Stimulated activated naive CD8-positive, alpha-beta T cell treated with anti-CD3 and anti-CD28 coated beads, Interleukin-15, amount 100 ng/mL, for 72 hours (primary cell): ENCODE measurements around the gene SUSD2.
A peak's percentile ranks its signal among the peaks of the same experiment; 100 is the strongest.

ENCODE experiments used
- ATAC-seq: fragments of 150-1000 bp; cut with Tn5 transposase; 2 replicates; pipeline ENCODE4 v1.10.0; 2021; ENCODE audit warnings: mild to moderate bottlenecking, moderate library complexity
- DNase-seq, 2 donors: peaks; one replicate each; pipeline ENCODE4 v3.0.0; 2021 to 2022
- H3K27ac Mint-ChIP-seq, 2 donors: one replicate each; pipeline ENCODE4 v1.8.0; 2022; ENCODE audit warnings: mild to moderate bottlenecking in 2 of 2, mixed read lengths in 2 of 2, moderate library complexity in 2 of 2
- H3K27me3 Mint-ChIP-seq: one replicate; pipeline ENCODE4 v1.8.0; 2022; ENCODE audit warnings: mixed read lengths
- H3K4me1 Mint-ChIP-seq: one replicate; pipeline ENCODE4 v1.8.0; 2022; ENCODE audit warnings: mild to moderate bottlenecking, mixed read lengths
- H3K4me3 Mint-ChIP-seq, 2 donors: one replicate each; pipeline ENCODE4 v1.8.0; 2022; ENCODE audit warnings: mild to moderate bottlenecking in 2 of 2, mixed read lengths in 2 of 2, moderate library complexity in 1 of 2
- H3K9me3 Mint-ChIP-seq, 2 donors: one replicate each; pipeline ENCODE4 v1.8.0; 2022; ENCODE audit warnings: mixed read lengths in 2 of 2

The SUSD2 gene

DNA sequence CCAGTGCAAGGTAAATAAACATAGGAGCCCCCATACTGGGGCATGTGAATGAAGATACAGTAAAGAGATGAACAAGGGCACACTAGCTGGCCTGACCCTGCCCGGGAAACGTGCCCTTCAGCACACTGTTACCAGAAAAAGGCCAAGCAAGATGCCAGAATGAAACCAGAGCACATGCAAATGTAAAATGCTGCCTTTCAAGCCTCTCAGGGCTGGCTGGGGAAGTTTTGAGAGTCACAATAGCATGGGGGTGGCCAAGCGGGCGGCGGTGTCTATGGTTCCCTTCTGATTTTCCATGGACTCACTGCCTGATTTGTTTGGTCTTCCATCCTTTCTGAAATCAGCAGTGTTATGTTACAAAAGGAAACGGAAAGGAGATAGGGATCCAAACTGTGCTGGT, 18.9 kb upstream of the SUSD2 start:
- ATAC-seq (no peak), DNase-seq (no peak)
- Mint-ChIP-seq H3K4me3 (no peak overlapping the region), H3K27ac (peak overlapping the region; percentile 37 to 73), H3K9me3 (no peaks in the 10 kb centered on the region), H3K27me3 (no peaks in the 10 kb centered on the region), H3K4me1 (peaks cover 89% of the 10 kb centered on the region)

DNA sequence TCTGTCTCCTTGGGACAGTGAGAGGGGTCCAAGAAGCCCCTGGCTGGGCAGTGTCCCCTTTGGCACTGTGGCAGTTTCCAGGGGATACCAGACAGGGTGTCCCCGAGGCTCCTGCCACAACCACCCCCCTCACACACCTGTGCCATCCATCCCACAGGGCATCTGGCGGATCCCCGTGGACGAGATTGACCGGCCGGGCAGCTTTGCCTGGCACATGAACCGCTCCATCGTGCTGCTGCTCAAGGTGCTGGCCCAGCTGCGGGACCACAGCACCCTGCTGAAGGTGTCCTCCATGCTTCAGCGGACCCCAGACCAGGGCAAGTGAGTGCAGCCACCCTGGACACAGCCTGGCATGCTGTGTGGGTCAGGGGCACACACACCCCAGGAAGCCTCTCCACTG, 17.0 kb upstream of the SUSD2 start:
- ATAC-seq (no peak), DNase-seq (no peak)
- H3K4me1 Mint-ChIP-seq: peaks cover 89% of the 10 kb centered on the region
- peak overlapping the region in 1 of 2 donors; percentile 48 for H3K27ac Mint-ChIP-seq
- H3K4me3 Mint-ChIP-seq: no peak overlapping the region
- no peaks in the 10 kb centered on the region for H3K9me3 Mint-ChIP-seq
- no peaks in the 10 kb centered on the region for H3K27me3 Mint-ChIP-seq

DNA sequence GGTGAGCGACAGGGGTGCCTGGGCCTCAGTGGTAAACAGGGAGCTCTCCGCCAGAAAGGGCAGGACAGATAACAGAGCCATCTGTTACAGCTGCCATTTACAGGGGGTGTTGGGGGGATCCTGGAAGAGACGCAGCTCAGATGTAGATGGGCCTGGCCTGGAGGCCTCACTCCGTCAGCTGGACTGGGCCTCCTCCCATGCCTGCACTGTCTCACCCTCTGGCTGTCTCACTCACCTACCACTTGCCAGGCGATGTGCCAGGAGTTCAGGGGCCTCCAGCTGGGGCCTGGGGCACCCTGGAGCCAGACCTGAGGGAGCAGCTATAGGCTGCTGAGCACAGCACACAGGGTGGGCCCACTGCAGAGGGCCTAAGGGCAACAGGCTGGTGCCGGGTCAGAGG, 16.3 kb upstream of the SUSD2 start:
- DNase-seq: no peak
- Mint-ChIP-seq H3K4me3 (no peak overlapping the region), H3K9me3 (no peaks in the 10 kb centered on the region), H3K4me1 (peaks cover 89% of the 10 kb centered on the region), H3K27me3 (no peaks in the 10 kb centered on the region), H3K27ac (peak overlapping the region; percentile 43 to 74)
- ATAC-seq: no peak

GRCh38 chr22:24165673-24166072, 15.6 kb upstream of the SUSD2 start:
- peaks cover 88% of the 10 kb centered on the region for H3K4me1 Mint-ChIP-seq
- H3K27ac Mint-ChIP-seq: peak overlapping the region in 1 of 2 donors; percentile 74
- H3K4me3 Mint-ChIP-seq: no peak overlapping the region
- DNase-seq (no peak), ATAC-seq (no peak)
- H3K9me3 Mint-ChIP-seq: no peaks in the 10 kb centered on the region
- no peaks in the 10 kb centered on the region for H3K27me3 Mint-ChIP-seq

DNA sequence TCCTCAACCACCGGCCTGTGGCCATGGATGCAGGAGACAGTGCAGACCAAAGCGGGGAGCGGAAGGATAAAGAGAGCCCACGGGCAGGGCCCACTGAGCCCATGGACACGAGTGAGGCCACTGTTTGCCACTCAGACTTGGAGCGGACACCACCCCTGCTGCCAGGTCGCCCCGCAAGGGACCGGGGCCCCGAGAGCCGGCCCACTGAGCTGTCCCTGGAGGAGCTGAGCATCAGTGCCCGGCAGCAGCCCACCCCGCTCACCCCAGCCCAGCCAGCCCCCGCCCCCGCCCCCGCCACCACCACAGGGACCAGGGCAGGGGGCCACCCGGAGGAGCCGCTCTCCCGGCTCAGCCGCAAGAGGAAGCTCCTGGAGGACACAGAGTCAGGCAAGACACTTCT, 14.5 kb upstream of the SUSD2 start:
- Mint-ChIP-seq H3K27me3 (no peaks in the 10 kb centered on the region), H3K9me3 (no peaks in the 10 kb centered on the region), H3K4me1 (peaks cover 80% of the 10 kb centered on the region), H3K27ac (peak overlapping the region in 1 of 2 donors; percentile 34), H3K4me3 (no peak overlapping the region)
- DNase-seq: no peak
- no peak for ATAC-seq

DNA sequence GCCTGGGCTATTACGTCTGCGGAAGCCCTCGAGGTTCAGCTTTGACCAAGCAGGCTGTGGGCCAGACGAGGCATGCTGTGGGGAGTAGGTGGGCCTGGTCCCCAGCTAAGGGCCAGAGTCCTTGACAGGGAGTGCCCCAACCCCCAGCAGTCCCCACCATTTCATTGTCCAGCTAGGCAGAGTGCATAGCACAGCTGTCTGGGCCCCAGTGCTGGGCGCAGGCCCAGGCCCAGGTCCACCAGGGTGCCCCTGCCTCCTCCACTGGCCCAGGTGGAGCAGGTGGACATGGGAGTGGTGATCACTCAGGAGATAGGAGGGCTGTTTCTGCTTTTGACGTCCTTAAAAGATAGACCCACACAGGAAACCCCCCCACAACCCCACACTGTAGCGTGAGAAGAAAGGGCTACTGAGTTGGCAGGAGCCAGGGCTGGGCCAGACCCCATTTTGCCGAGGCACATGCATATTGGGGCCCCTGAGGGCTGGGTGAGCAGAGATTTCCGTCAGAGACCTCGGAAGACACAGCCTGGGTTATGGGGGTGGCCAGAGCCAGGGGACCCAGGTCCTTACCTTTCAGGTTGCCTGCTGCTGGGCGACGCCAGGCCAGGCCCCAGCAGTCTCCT, 11.7 kb upstream of the SUSD2 start:
- peaks cover 65% of the 10 kb centered on the region for H3K4me1 Mint-ChIP-seq
- DNase-seq (no peak), ATAC-seq (peak; percentile 40)
- no peaks in the 10 kb centered on the region for H3K27me3 Mint-ChIP-seq
- H3K9me3 Mint-ChIP-seq: no peaks in the 10 kb centered on the region
- no peak overlapping the region for H3K4me3 Mint-ChIP-seq
- H3K27ac Mint-ChIP-seq: peak overlapping the region; percentile 59 to 98

GRCh38 chr22:24170188-24170587, 11.1 kb upstream of the SUSD2 start:
- H3K4me3 Mint-ChIP-seq: no peak overlapping the region
- H3K9me3 Mint-ChIP-seq: no peaks in the 10 kb centered on the region
- DNase-seq: no peak
- H3K27ac Mint-ChIP-seq: peak overlapping the region; percentile 52 to 98
- H3K27me3 Mint-ChIP-seq: no peaks in the 10 kb centered on the region
- no peak for ATAC-seq
- peaks cover 65% of the 10 kb centered on the region for H3K4me1 Mint-ChIP-seq

DNA sequence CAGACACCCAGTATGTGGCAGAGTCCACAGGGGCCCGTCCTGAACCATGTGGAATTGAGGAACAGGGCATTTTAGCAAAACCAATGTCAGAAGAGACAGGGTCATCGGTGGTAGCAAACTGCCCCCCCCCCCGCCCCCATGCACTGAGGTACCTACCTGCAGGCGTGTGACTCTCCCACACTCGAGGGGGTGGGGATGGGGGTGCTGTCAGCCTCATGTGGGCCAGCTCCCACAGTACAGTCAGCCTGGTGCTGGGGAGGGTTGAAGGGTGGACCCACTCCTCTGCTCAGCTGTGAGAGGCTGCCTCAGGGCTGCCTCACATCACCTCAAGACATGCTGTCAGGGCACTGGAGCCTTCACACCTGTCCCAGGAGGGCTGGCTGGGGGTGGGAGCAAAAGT, 10.7 kb upstream of the SUSD2 start:
- H3K27ac Mint-ChIP-seq: peak overlapping the region; percentile 52 to 82
- H3K4me3 Mint-ChIP-seq: no peak overlapping the region
- no peaks in the 10 kb centered on the region for H3K9me3 Mint-ChIP-seq
- no peaks in the 10 kb centered on the region for H3K27me3 Mint-ChIP-seq
- H3K4me1 Mint-ChIP-seq: peaks cover 65% of the 10 kb centered on the region
- ATAC-seq: no peak
- no peak for DNase-seq

DNA sequence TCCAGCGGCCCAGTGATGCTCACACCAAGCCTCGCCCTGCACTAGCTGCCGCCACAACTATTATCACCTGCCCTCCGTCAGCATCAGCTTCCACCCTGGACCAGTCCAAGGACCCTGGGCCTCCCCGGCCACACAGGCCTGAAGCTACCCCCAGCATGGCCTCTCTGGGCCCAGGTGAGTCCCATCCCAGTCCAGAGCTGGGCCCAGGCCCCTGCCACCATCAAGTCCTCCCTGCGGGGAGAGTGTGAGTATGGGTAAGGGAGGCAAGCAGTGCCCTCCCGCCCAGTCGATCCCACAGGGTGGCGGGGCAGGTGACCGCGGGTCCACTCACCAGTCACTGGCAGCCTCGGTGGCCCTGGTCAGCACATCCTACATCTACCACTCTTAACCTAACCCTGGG, 9.5 kb upstream of the SUSD2 start:
- DNase-seq (no peak), ATAC-seq (no peak)
- no peak overlapping the region for H3K4me3 Mint-ChIP-seq
- peak overlapping the region in 1 of 2 donors; percentile 92 for H3K27ac Mint-ChIP-seq
- H3K4me1 Mint-ChIP-seq: peaks cover 55% of the 10 kb centered on the region
- no peaks in the 10 kb centered on the region for H3K9me3 Mint-ChIP-seq
- H3K27me3 Mint-ChIP-seq: no peaks in the 10 kb centered on the region

DNA sequence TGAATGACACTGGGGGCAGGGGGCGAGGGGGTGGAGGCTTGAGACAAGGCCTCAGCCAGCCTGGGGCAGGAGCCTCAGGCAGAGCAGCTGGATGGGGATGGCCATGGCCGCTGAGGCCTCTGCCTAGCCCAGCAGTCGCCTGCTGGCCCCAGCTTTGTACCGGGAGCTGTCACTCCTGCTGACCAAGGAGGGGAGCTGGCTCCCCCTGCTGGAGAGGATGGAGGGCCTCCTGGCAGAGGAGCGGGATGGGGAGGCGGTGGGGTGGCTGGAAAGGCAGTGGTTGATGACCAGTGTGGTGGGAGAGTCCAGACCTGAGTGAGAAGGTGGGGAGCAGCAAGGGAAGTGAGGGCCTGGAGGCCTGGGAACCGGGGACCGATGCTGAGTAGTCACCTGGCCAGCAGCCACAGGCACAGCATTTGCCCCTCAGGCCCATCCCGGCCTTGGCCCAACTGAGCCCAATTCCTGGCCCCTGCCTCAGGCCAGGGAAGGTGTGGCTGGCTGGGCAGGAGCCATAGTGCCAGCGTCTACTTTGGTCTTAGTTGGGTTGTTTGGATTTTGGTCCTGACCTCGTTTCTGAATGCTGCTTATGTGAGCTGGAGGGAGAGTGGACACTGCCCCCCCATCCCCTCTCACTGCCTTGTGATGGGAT, 6.0 kb upstream of the SUSD2 start:
- Mint-ChIP-seq H3K9me3 (no peaks in the 10 kb centered on the region), H3K27ac (peak overlapping the region in 1 of 2 donors; percentile 4), H3K27me3 (no peaks in the 10 kb centered on the region), H3K4me1 (peaks cover 22% of the 10 kb centered on the region), H3K4me3 (no peak overlapping the region)
- DNase-seq: peak; percentile 58 to 67
- ATAC-seq: peak; percentile 70

- ATAC-seq (no peak), DNase-seq (no peak)
- H3K9me3 Mint-ChIP-seq: no peaks in the 10 kb centered on the region
- peak overlapping the region; percentile 21 to 50 for H3K27ac Mint-ChIP-seq
- H3K27me3 Mint-ChIP-seq: no peaks in the 10 kb centered on the region
- H3K4me1 Mint-ChIP-seq: peaks cover 20% of the 10 kb centered on the region
- peak overlapping the region in 1 of 2 donors; percentile 25 for H3K4me3 Mint-ChIP-seq
Observed at GRCh38 chr22:24176040-24176439, 5.2 kb upstream of the SUSD2 start.

GRCh38 chr22:24176630-24177029, 4.7 kb upstream of the SUSD2 start:
- no peak for ATAC-seq
- Mint-ChIP-seq H3K4me3 (no peak overlapping the region), H3K9me3 (no peaks in the 10 kb centered on the region), H3K27me3 (no peaks in the 10 kb centered on the region), H3K27ac (no peak overlapping the region), H3K4me1 (peaks cover 18% of the 10 kb centered on the region)
- no peak for DNase-seq

DNA sequence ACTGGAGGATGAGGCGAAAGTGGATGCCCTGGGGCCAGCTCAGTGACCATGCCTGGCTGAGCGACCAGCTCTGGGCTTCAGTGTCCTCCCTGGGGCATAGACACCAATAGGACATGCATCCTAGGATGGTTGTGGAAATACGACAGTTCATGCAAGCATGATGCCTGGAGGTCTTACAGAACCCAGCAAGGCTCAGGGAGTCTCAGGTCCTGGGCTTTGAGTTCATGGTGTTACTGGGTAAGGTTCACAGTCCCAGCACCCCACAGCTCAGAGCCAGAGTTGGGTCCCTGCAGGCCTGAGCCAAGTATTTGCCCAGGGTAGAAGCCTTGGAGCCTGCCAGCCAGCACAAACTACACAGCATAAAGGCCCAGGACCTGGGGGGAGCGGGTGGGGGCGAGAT, 4.2 kb upstream of the SUSD2 start:
- DNase-seq (no peak), ATAC-seq (no peak)
- no peak overlapping the region for H3K4me3 Mint-ChIP-seq
- H3K27ac Mint-ChIP-seq: no peak overlapping the region
- peaks cover 14% of the 10 kb centered on the region for H3K4me1 Mint-ChIP-seq
- H3K9me3 Mint-ChIP-seq: no peaks in the 10 kb centered on the region
- H3K27me3 Mint-ChIP-seq: no peaks in the 10 kb centered on the region

DNA sequence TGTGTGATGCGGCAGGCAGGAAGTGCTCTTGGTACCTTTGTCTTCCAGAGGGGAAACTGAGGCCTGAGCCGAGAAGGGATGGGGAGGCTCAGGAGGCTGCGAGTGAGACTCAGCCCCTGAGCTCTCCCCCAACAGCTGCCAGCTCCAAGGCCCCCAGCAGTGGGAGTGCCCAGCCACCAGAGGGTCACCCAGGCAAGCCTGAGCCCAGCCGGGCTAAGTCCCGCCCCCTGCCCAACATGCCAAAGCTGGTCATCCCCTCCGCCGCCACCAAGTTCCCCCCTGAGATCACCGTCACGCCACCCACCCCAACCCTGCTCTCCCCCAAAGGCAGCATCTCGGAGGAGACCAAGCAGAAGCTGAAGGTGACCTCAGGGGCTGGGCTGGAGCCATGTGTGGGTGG, 3.8 kb upstream of the SUSD2 start:
- Mint-ChIP-seq H3K27me3 (no peaks in the 10 kb centered on the region), H3K9me3 (no peaks in the 10 kb centered on the region), H3K4me1 (peaks cover 12% of the 10 kb centered on the region), H3K27ac (no peak overlapping the region), H3K4me3 (no peak overlapping the region)
- no peak for ATAC-seq
- DNase-seq: no peak

DNA sequence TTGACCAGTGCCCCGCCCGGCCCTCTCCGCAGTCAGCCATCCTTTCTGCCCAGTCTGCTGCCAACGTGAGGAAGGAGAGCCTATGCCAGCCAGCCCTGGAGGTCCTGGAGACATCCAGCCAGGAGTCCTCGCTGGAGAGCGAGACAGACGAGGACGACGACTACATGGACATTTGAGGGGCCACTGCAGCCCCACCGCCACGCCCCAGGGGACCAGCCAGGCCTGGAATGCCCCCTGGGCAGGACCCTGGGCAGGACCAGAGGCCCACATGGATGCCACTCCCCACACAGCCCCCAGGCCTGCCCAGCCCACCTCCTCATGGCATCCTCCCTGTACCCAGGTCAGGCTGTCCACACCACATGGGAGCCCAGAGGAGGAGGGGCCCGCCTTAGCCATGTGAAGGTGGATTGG, 3.3 kb upstream of the SUSD2 start:
- H3K27ac Mint-ChIP-seq: peak overlapping the region in 1 of 2 donors; percentile 71
- H3K4me3 Mint-ChIP-seq: no peak overlapping the region
- peaks cover 12% of the 10 kb centered on the region for H3K4me1 Mint-ChIP-seq
- no peaks in the 10 kb centered on the region for H3K9me3 Mint-ChIP-seq
- no peaks in the 10 kb centered on the region for H3K27me3 Mint-ChIP-seq
- no peak for DNase-seq
- ATAC-seq: peak; percentile 13

DNA sequence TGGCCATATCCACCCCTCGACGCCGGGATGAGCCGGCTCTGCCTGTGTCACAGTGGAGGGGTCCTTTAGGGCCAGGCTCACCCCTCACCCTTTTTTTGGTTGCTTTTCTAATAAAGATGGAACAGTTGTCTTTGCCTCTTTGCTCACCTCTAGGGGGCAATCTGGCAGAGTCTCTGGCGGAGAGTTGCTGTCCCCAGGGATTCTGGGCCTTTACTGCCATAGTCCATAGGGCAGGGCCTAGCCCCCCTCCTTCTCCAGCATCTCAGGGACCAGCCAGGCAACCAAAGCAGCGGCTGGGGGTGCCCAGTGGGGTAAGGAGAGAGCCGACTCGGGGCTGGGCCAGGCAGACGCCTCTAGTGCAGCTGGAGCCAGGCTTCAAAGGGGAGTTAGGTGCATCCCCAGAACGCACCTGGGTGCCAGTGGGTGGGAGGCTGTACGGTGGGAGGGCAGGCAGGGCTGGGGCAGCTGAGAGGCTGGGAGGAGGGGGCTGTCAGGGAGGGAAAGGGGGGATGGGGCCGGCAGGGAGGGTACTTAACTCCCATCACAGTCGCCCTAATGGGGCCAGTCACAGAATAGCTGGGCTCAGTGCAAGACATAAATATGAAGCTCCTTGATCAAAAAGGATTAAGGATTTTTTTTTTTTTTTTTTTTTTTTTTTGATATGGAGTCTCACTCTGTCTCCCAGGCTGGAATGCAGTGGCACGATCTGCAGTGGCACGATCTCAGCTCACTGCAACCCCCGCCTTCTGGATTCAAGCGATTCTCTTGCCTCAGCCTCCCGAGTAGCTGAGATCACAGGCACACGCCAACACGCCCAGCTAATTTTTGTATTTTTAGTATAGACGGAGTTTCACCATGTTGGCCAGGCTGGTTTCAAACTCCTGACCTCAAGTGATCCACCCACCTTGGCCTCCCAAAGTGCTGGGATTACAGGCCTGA, 2.5 kb upstream of the SUSD2 start:
- H3K9me3 Mint-ChIP-seq: no peaks in the 10 kb centered on the region
- ATAC-seq (no peak), DNase-seq (no peak)
- H3K4me1 Mint-ChIP-seq: peaks cover 12% of the 10 kb centered on the region
- no peaks in the 10 kb centered on the region for H3K27me3 Mint-ChIP-seq
- H3K4me3 Mint-ChIP-seq: no peak overlapping the region
- peak overlapping the region; percentile 40 to 59 for H3K27ac Mint-ChIP-seq
